H1 (cell line): ENCODE results near the gene PHACTR1. TPM values are rescaled to one million over a fixed set of nuclear protein-coding genes. Genes with fewer than 3 reads are reported as not detected.
A peak's percentile ranks its signal among the peaks of the same experiment; 100 is the strongest.

Experiments
- CTCF ChIA-PET: fragments of 300-600 bp; sonication (Branson Sonifier 250); formaldehyde crosslinking; loops from one replicate; lab custom pipeline; 2021; ENCODE audit not compliant: partially characterized antibody; lab: Charles Lee
- POLR2A ChIA-PET: fragments of 300-600 bp; sonication (Branson Sonifier 250); formaldehyde crosslinking; loops from one replicate; lab custom pipeline; 2021; ENCODE audit warnings: inconsistent platforms; ENCODE audit not compliant: partially characterized antibody; lab: Charles Lee
- DNase-seq, 2 experiments: peaks; one replicate each; pipeline versions ENCODE4 v3.0.0 to v3.0.0-alpha.2; 2010 to 2022; ENCODE audit warnings: low spot score in 2 of 2, low read depth in 1 of 2, mixed read lengths in 1 of 2
- FAIRE-seq: peaks from 2 replicates; lab custom pipeline; 2011; peaks lifted over from hg19 to GRCh38; lab: Jason Lieb, UNC
- H2AFZ ChIP-seq: 2 replicates; pipeline ENCODE4 v1.8.1; 2012; ENCODE audit warnings: low read length, inconsistent platforms
- H2AK5ac ChIP-seq: 2 replicates; pipeline ENCODE4 v1.6.1; 2013; ENCODE audit warnings: low read depth, low read length
- H2BK120ac ChIP-seq: replicated peaks from 2 replicates; pipeline ENCODE3; 2013; ENCODE audit warnings: low read depth, low read length, inconsistent platforms
- H2BK12ac ChIP-seq: 2 replicates; pipeline ENCODE4 v1.6.1; 2013; ENCODE audit warnings: low read depth, low read length
- H2BK15ac ChIP-seq: 2 replicates; pipeline ENCODE4 v1.6.1; 2013; ENCODE audit warnings: low read length
- H2BK20ac ChIP-seq: 2 replicates; pipeline ENCODE4 v1.6.1; 2013; ENCODE audit warnings: low read length
- H2BK5ac ChIP-seq: 2 replicates; pipeline ENCODE4 v1.6.1; 2013; ENCODE audit warnings: low read depth, low read length
- H3K14ac ChIP-seq: 2 replicates; pipeline ENCODE4 v1.6.1; 2013; ENCODE audit warnings: inconsistent platforms; ENCODE audit not compliant: insufficient read length
- H3K18ac ChIP-seq: 2 replicates; pipeline ENCODE4 v1.6.1; 2013; ENCODE audit warnings: low read length; ENCODE audit errors: extremely low read depth
- H3K23ac ChIP-seq: 2 replicates; pipeline ENCODE4 v1.6.1; 2013; ENCODE audit warnings: inconsistent platforms; ENCODE audit not compliant: insufficient read length
- H3K23me2 ChIP-seq: 2 replicates; pipeline ENCODE4 v1.6.1; 2013; ENCODE audit warnings: low read depth, low read length
- H3K27ac ChIP-seq: 2 replicates; pipeline ENCODE4 v1.6.1; 2011; ENCODE audit warnings: low read depth, low read length, inconsistent platforms
- H3K27me3 ChIP-seq, 4 experiments: replicated peaks in 1 of 4; 1 replicate in 1 of 4; 2 replicates in 3 of 4; pipeline versions ENCODE4 v1.6.1 to v1.8.1; 2011 to 2013; ENCODE audit warnings: low read length in 3 of 4, mild to moderate bottlenecking in 3 of 4, inconsistent platforms in 2 of 4, mixed read lengths in 2 of 4, moderate library complexity in 1 of 4; ENCODE audit not compliant: control insufficient read depth in 3 of 4, insufficient read depth in 3 of 4; ENCODE audit errors: extremely low read depth in 1 of 4
- H3K36me3 ChIP-seq, 4 experiments: 2 replicates each; pipeline versions ENCODE4 v1.6.1 to v1.8.1; 2011 to 2013; ENCODE audit warnings: mild to moderate bottlenecking in 4 of 4, low read length in 3 of 4, moderate library complexity in 2 of 4, control low read depth in 1 of 4, inconsistent platforms in 1 of 4; ENCODE audit not compliant: insufficient read depth in 4 of 4, control insufficient read depth in 2 of 4
- H3K4ac ChIP-seq: replicated peaks from 2 replicates; pipeline ENCODE3; 2013; ENCODE audit warnings: low read length, low read depth, mixed read lengths, inconsistent platforms; ENCODE audit not compliant: insufficient read length
- H3K4me1 ChIP-seq, 4 experiments: replicated peaks in 1 of 4; 1 replicate in 1 of 4; 2 replicates in 3 of 4; pipeline versions ENCODE4 v1.6.1 to v1.8.1; 2011 to 2013; ENCODE audit warnings: low read length in 3 of 4, inconsistent platforms in 2 of 4, mixed read lengths in 1 of 4; ENCODE audit not compliant: insufficient read depth in 4 of 4, control insufficient read depth in 3 of 4
- H3K4me2 ChIP-seq, 2 experiments: 2 replicates each; pipeline versions ENCODE4 v1.6.1 to v1.8.1; 2011 to 2013; ENCODE audit warnings: low read depth in 2 of 2, low read length in 2 of 2, control low read depth in 1 of 2, inconsistent platforms in 1 of 2, mild to moderate bottlenecking in 1 of 2; ENCODE audit not compliant: insufficient read depth in 1 of 2
- H3K4me3 ChIP-seq, 4 experiments: fragments of 200-600, 300-600 bp in 1 of 4; sonication (generic), shearing (Covaris generic), sonication (Bioruptor Twin) in 1 of 4; 2 replicates each; pipeline versions ENCODE4 v1.5.1 to v1.8.1; 2011 to 2016; ENCODE audit warnings: low read length in 4 of 4, low read depth in 3 of 4, control low read depth in 2 of 4, inconsistent platforms in 2 of 4, mild to moderate bottlenecking in 2 of 4, mixed read lengths in 1 of 4, moderate library complexity in 1 of 4; ENCODE audit not compliant: insufficient read depth in 2 of 4; ENCODE audit errors: extremely low read depth in 1 of 4
- H3K56ac ChIP-seq: replicated peaks from 2 replicates; pipeline ENCODE3; 2013; ENCODE audit warnings: low read depth, mild to moderate bottlenecking, mixed read lengths, low read length, inconsistent platforms; ENCODE audit not compliant: insufficient read length
- H3K79me1 ChIP-seq: 2 replicates; pipeline ENCODE4 v1.6.1; 2013; ENCODE audit warnings: low read depth, low read length, control low read depth
- H3K79me2 ChIP-seq, 2 experiments: 2 replicates each; pipeline versions ENCODE4 v1.6.1 to v1.8.1; 2012 to 2013; ENCODE audit warnings: low read length in 2 of 2, mild to moderate bottlenecking in 2 of 2, inconsistent platforms in 1 of 2; ENCODE audit not compliant: insufficient read depth in 2 of 2, control insufficient read depth in 1 of 2
- H3K9ac ChIP-seq, 4 experiments: replicated peaks in 1 of 4; 1 replicate in 1 of 4; 2 replicates in 3 of 4; pipeline versions ENCODE4 v1.6.1 to v1.8.1; 2011 to 2013; ENCODE audit warnings: low read depth in 3 of 4, low read length in 3 of 4, control low read depth in 2 of 4, mild to moderate bottlenecking in 2 of 4, moderate library complexity in 2 of 4, inconsistent platforms in 1 of 4; ENCODE audit errors: extremely low read depth in 1 of 4
- H3K9me3 ChIP-seq, 2 experiments: 2 replicates each; pipeline versions ENCODE4 v1.6.1 to v1.8.1; 2012 to 2013; ENCODE audit warnings: mild to moderate bottlenecking in 2 of 2, moderate library complexity in 2 of 2, control low read depth in 1 of 2, inconsistent platforms in 1 of 2, low read depth in 1 of 2, low read length in 1 of 2, mixed read lengths in 1 of 2; ENCODE audit not compliant: insufficient read depth in 2 of 2
- H4K20me1 ChIP-seq, 2 experiments: replicated peaks in 1 of 2; 2 replicates each; pipeline versions ENCODE3 to v1.8.1; 2011 to 2013; ENCODE audit warnings: inconsistent platforms in 2 of 2, low read length in 2 of 2, mild to moderate bottlenecking in 1 of 2; ENCODE audit not compliant: insufficient read depth in 2 of 2, control insufficient read depth in 1 of 2
- H4K5ac ChIP-seq: 2 replicates; pipeline ENCODE4 v1.6.1; 2013; ENCODE audit warnings: low read length, low read depth, mixed read lengths, inconsistent platforms; ENCODE audit not compliant: insufficient read length
- H4K8ac ChIP-seq: 2 replicates; pipeline ENCODE4 v1.8.0; 2013; ENCODE audit warnings: mild to moderate bottlenecking, moderate library complexity, low read length, inconsistent platforms; ENCODE audit not compliant: insufficient read depth; ENCODE audit errors: extremely low read depth
- H4K91ac ChIP-seq: replicated peaks from 2 replicates; pipeline ENCODE3; 2013; ENCODE audit warnings: low read length, mixed read lengths, inconsistent platforms; ENCODE audit not compliant: insufficient read length
- CTCF ChIP-seq, 3 experiments: IDR thresholded peaks; 1 replicate in 2 of 3; 2 replicates in 1 of 3; pipeline versions ENCODE4 v1.5.1 to v1.6.1; 2011; ENCODE audit warnings: low read length in 3 of 3, mild to moderate bottlenecking in 3 of 3, inconsistent platforms in 2 of 3, low read depth in 1 of 3, moderate library complexity in 1 of 3; ENCODE audit not compliant: insufficient read depth in 1 of 3; ENCODE audit errors: control extremely low read depth in 1 of 3
- MAFK ChIP-seq: IDR thresholded peaks from 2 replicates; pipeline ENCODE4 v1.6.1; 2012; ENCODE audit warnings: low read depth, mild to moderate bottlenecking, improper control_type of control experiment, low read length
- RAD21 ChIP-seq, 2 experiments: IDR thresholded peaks in 1 of 2; conservative IDR thresholded peaks in 1 of 2; 2 replicates each; pipeline ENCODE4 v1.6.1; 2011; ENCODE audit warnings: low read depth in 2 of 2, low read length in 2 of 2, improper control_type of control experiment in 1 of 2, inconsistent platforms in 1 of 2, mild to moderate bottlenecking in 1 of 2, moderate library complexity in 1 of 2
- RBBP5 ChIP-seq: IDR thresholded peaks from 2 replicates; pipeline ENCODE4 v1.7.1; 2012; ENCODE audit warnings: low read depth, mild to moderate bottlenecking, inconsistent platforms, low read length, moderate library complexity, borderline replicate concordance
- WGBS, 2 experiments: shearing (Covaris generic) in 1 of 2; methylation state at CpG; one replicate each; pipeline versions ENCODE4 v1.1.6 to v1.1.7; 2013 to 2015; ENCODE audit warnings: low lambda C conversion rate in 2 of 2, mixed read lengths in 2 of 2, inconsistent platforms in 1 of 2, low coverage in 1 of 2, missing lambda C conversion rate in 1 of 2; ENCODE audit not compliant: insufficient replicate concordance in 2 of 2, insufficient coverage in 1 of 2, insufficient read length in 1 of 2; ENCODE audit errors: extremely low coverage in 1 of 2, missing lambda C conversion rate in 1 of 2; 5-methylcytosine and 5-hydroxymethylcytosine counted together
- polyA plus RNA-seq, 7 experiments: library from polyadenylated mRNA; depleted of rRNA in 3 of 7; stranded (reverse) in 5 of 7; unstranded in 2 of 7; fragments of >200 nt in 5 of 7; fragments of 200-250 nt in 2 of 7; gene quantifications; 1 replicate in 5 of 7; 2 replicates in 1 of 7; 4 replicates in 1 of 7; pipeline versions ENCODE4 v1.2.1 to v1.2.3, GENCODE V29; 2011 to 2013; ENCODE audit warnings: missing spikeins in 2 of 7, mixed read lengths in 2 of 7
- total RNA-seq: library from RNA; stranded (reverse); fragmentation: NEBNext Ultra II Directional; extraction: Animal tissue kit (Norgen Biotek cat#: 25700); gene quantifications from 2 replicates; pipeline ENCODE4 v1.2.1, GENCODE V29; 2021

The PHACTR1 gene
- total and polyA plus RNA-seq, 2 of the 8 experiments (the other 6 are each of a cell fraction or from before 2014, with no cell fraction given) = 3.9 to 17.1 TPM

- Histone ChIP-seq H4K5ac (no peak overlapping the region), H3K9ac (no peak overlapping the region), H3K36me3 (no peaks in the 10 kb centered on the region), H2AFZ (no peak overlapping the region), H3K18ac (no peak overlapping the region), H2AK5ac (no peak overlapping the region), H3K56ac (no peak overlapping the region), H3K14ac (no peak overlapping the region), H2BK15ac (no peak overlapping the region), H3K27ac (no peak overlapping the region), H3K4ac (no peak overlapping the region), H3K4me2 (no peak overlapping the region), H4K8ac (no peak overlapping the region), H3K23ac (no peak overlapping the region), H3K27me3 (no peaks in the 10 kb centered on the region), H3K23me2 (peaks cover 3% of the 10 kb centered on the region; the same call in 1 of the 2 replicates), H2BK20ac (no peak overlapping the region; the same call in 1 of the 2 replicates), H2BK5ac (no peak overlapping the region), H3K79me2 (no peaks in the 10 kb centered on the region), H3K4me3 (no peak overlapping the region), H4K20me1 (no peaks in the 10 kb centered on the region), H3K4me1 (peaks cover 2 to 9% (median 5%) of the 10 kb centered on the region in 4 experiments; a peak in 4 of 7 replicates), H3K79me1 (no peaks in the 10 kb centered on the region; the same call in 1 of the 2 replicates), H3K9me3 (no peaks in the 10 kb centered on the region), H2BK120ac (no peak overlapping the region), H2BK12ac (no peak overlapping the region), H4K91ac (no peak overlapping the region)
- DNase-seq (peak in 1 of 2 experiments; percentile 29), FAIRE-seq (no peak)
- 67% methylated on average over 6 of the region's 6 CpGs; no CpG with 5 or more reads in 1 of the 2 experiments for WGBS, 2 experiments
- CTCF ChIA-PET = interaction anchor here (0.6 to 5.5 kb wide), 18 partner anchors 8 to 100 kb away, joined by 3 to 49 read pairs (median 4); no protein-coding TSS in a partner anchor
- peak; percentile 63 to 72 for TF ChIP-seq RAD21 (IDR thresholded peaks at IDR 0.05 in 1 of 2, conservative IDR thresholded peaks at IDR 0.05 in 1 of 2; ENCODE audit: low read depth in 2 of 2, low read length in 2 of 2)
- TF ChIP-seq RBBP5 = no peak
- TF ChIP-seq CTCF (IDR thresholded peaks at IDR 0.05; ENCODE audit: control extremely low read depth in 1 of 3, insufficient read depth in 1 of 3, low read depth in 1 of 3, low read length in 3 of 3) = peak; percentile 23 to 69 (median 59)
- TF ChIP-seq MAFK = peak; percentile 33; the same call in 1 of the 2 replicates
- POLR2A ChIA-PET = interaction anchor here (0.7 kb wide), 1 partner anchor 896 kb away, joined by 3 read pairs; no protein-coding TSS in a partner anchor
Observed at GRCh38 chr6:13194852-13195251, 478.3 kb downstream of the PHACTR1 start.
